H7 (cell line): ENCODE data around the gene WBP1L. TPM values are rescaled to one million over a fixed set of nuclear protein-coding genes. Genes with fewer than 3 reads are reported as not detected.
A peak's percentile ranks its signal among the peaks of the same experiment; 100 is the strongest.

Experiments used
- DNase-seq: peaks from one replicate; pipeline ENCODE4 v3.0.0; 2012
- H3K27me3 ChIP-seq: 2 replicates; pipeline ENCODE4 v1.6.0; 2011; ENCODE audit warnings: mild to moderate bottlenecking, low read length; ENCODE audit not compliant: control insufficient read depth, insufficient read depth
- H3K36me3 ChIP-seq: replicated peaks from 2 replicates; pipeline ENCODE4 v1.5.1; 2011; ENCODE audit warnings: low read length; ENCODE audit not compliant: control insufficient read depth, insufficient read depth
- H3K4me3 ChIP-seq: 2 replicates; pipeline ENCODE4 v1.5.1; 2011; ENCODE audit warnings: low read depth, mild to moderate bottlenecking, control low read depth, low read length, moderate library complexity; ENCODE audit not compliant: insufficient read depth
- total RNA-seq: library from RNA; depleted of rRNA; stranded (reverse); fragments of >200 nt; shearing (Covaris generic); gene quantifications from 2 replicates; pipeline ENCODE4 v1.2.3, GENCODE V29; 2014

WBP1L gene
- total RNA-seq, 1 experiment from 2014 or later = 13.9 TPM

GRCh38 chr10:102795453-102796406 is 52.0 kb downstream of the WBP1L start:
- H3K27me3 ChIP-seq = no peaks in the 10 kb centered on the region
- no peak overlapping the region for H3K4me3 ChIP-seq
- DNase-seq = no peak
- H3K36me3 ChIP-seq = no peaks in the 10 kb centered on the region; the same call in none of the 2 replicates

DNA sequence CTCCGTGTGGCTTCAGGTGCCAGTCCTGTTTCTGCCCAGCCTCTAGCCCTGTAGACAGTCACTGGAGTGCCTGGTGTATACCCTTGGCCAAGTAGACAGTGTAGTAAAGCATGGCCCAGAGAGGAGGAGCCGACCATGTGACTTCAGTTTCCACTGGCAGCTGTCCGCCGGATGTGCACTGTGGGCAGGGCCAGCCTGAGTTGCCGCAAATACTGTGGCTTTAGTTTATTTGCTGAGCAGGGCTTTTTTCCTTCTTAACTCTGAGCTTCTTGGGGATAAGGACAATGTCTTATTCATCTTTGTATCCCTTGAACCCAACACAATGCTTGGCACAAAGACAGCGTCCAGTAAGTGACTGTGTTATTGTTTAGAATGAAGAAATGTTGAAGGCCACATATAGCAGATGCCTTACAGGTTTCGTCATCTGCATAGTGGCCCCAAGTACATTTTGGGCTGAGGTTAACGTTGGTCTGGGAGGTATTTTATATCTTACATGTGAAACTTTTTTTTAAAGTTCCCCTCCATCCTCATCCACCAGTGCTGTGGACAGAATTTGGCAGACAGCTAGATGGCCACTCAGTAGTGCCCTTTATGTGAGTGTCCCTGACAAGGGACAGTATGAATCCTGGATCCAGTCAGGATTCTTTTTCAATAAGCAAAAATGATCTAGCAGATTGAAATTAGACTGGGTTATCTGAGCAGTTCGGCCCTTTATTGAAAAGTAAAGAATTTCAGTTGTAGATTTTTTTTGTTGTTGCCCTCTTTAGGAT is 52.8 kb downstream of the WBP1L start:
- Histone ChIP-seq H3K4me3 (no peak overlapping the region), H3K36me3 (no peaks in the 10 kb centered on the region; the same call in none of the 2 replicates), H3K27me3 (no peaks in the 10 kb centered on the region)
- no peak for DNase-seq

- Histone ChIP-seq H3K4me3 (no peak overlapping the region), H3K27me3 (no peaks in the 10 kb centered on the region), H3K36me3 (peaks cover 1% of the 10 kb centered on the region)
- DNase-seq = no peak
Observed at GRCh38 chr10:102799691-102800471, 56.1 kb downstream of the WBP1L start.

DNA sequence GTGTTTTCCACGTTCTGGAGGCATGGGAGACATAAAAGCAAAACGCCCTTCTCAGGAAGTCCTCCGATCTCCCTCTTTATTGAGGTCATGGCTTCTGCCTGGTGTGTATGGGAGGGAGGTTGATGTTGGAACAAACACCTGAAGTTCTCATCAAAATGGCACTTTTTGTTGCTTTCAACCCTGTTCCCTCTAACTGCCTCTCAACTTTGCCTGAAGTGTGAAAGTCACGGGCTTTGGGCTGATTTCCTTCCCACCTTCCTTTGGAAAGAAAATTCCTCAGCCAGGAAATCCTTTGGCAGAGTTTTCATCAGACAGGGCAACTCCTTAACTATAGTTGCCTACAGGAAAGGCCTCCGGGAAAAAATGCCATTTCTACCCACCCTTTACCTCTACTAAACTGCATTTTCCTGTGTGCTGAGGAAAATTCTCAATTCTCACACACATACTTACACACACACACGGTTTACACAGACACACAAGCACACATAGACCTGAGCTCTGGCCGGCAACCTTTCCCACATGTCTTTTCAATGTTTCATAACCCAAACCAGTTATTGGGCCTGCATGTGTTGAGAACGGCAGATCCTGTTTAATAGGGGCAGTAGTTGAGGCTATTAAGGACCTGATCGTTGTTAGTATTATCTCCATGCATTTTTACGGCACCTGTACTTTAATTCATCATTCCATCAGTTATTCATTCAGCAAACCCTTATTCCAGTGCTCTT is 57.0 kb downstream of the WBP1L start:
- DNase-seq = no peak
- Histone ChIP-seq H3K27me3 (no peaks in the 10 kb centered on the region), H3K4me3 (no peak overlapping the region), H3K36me3 (peaks cover 1% of the 10 kb centered on the region)

DNA sequence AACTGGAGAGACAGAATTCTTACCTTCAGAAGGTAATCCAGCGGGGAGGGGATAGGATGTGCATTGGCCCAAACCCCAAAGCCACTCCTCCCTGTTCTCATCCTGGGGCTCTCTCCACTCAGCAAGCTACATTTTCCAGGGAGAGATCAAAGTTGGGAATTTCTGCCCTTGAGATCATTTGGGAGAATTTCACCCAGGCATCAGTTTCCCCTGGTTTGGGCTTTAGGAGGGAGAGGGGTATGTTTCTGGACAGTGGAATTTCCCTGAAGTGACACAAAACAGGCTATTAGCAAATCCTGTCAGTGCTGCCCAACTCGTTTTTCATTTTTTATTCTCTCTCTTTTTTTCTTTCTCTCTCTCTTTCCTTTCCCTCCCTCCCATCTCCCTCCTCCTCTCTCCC is 57.7 kb downstream of the WBP1L start:
- DNase-seq = peak; percentile 71
- H3K27me3 ChIP-seq = no peaks in the 10 kb centered on the region
- no peak overlapping the region for H3K4me3 ChIP-seq
- peaks cover 1% of the 10 kb centered on the region for H3K36me3 ChIP-seq

DNA sequence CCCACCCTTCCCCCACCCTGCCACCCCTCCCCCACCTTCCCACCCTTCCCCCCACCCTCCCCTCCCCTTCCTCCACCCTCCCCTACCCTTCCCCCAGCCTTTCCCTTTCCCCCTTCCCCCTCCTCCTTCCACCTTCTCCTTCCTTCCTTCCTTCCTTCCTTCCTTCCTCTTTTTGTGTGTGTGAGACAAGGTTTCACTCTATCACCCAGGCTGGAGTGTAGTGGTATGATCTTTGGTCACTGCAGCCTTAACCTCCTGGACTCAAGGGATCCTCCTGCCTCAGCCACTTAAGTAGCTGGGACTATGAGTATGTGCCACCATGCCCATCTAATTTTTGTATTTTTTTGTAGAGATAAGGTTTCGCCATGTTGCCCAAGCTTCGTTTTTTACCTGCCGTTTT is 58.2 kb downstream of the WBP1L start:
- DNase-seq = peak; percentile 68
- Histone ChIP-seq H3K4me3 (no peak overlapping the region), H3K36me3 (peaks cover 1% of the 10 kb centered on the region), H3K27me3 (no peaks in the 10 kb centered on the region)

GRCh38 chr10:102802920-102803534 is 59.3 kb downstream of the WBP1L start:
- peak; percentile 67 for DNase-seq
- H3K4me3 ChIP-seq = no peak overlapping the region
- H3K36me3 ChIP-seq = peaks cover 1% of the 10 kb centered on the region
- no peaks in the 10 kb centered on the region for H3K27me3 ChIP-seq

DNA sequence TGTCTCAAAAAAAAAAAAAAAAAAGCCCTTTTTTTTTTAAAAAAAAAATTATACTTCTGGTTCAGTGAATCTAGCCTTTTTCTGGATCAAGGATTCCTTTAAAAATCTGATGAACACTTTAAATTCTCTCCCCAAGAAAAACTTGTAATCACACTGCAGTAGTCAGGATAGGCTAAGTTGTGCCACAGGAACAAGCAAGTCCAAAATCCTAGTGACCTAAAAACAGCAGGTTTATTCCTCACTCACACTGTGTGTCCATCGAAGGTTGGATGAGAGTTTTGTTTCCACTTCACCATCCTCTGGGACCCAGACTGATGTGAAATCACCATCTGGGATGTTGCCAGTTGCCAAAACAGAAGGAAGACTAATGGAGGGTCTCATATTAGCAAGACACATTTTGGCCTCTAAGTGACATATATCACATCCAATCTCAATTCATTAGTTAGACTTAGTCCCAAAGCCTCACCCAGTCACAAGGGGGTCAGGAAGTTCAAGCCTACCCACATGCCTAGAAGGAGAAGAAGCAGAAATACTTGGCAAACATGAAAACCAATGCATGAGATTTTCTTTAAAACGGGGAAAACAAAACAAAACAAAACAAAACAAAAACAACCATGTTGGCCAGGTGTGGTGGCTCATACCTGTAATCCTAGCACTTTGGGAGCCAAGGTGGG is 60.8 kb downstream of the WBP1L start:
- Histone ChIP-seq H3K4me3 (no peak overlapping the region), H3K27me3 (no peaks in the 10 kb centered on the region), H3K36me3 (peaks cover 1% of the 10 kb centered on the region)
- no peak for DNase-seq

GRCh38 chr10:102808380-102808779 is 64.6 kb downstream of the WBP1L start:
- H3K4me3 ChIP-seq = no peak overlapping the region
- H3K36me3 ChIP-seq = peaks cover 3% of the 10 kb centered on the region
- no peak for DNase-seq
- no peaks in the 10 kb centered on the region for H3K27me3 ChIP-seq

GRCh38 chr10:102811346-102811745 is 67.6 kb downstream of the WBP1L start:
- DNase-seq = no peak
- Histone ChIP-seq H3K4me3 (no peak overlapping the region), H3K27me3 (no peaks in the 10 kb centered on the region), H3K36me3 (peaks cover 2% of the 10 kb centered on the region)

DNA sequence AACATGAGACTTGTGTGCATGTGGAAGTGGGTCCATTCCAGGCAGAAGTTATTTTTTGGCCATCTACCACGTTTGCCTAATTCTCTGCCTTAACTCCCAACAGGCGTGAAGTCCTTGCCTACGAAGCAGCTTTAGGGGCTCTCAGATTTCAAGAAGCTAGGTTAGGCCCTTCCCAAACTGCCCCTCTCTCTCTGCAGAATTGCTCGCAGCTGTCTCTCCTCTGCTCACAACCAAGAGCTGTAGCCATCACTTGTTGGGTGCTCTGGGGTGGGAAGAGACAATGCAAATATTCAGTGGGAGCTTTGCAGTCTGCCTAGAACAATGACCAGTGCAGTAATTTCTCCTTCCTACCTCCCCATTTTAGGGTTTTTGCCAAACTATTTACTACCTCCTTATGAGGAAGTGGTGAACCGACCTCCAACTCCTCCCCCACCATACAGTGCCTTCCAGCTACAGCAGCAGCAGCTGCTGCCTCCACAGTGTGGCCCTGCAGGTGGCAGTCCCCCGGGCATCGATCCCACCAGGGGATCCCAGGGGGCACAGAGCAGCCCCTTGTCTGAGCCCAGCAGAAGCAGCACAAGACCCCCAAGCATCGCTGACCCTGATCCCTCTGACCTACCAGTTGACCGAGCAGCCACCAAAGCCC is 68.6 kb downstream of the WBP1L start:
- Histone ChIP-seq H3K36me3 (peaks cover 2% of the 10 kb centered on the region), H3K4me3 (no peak overlapping the region), H3K27me3 (no peaks in the 10 kb centered on the region)
- DNase-seq = no peak

GRCh38 chr10:102813017-102813541 is 69.3 kb downstream of the WBP1L start:
- DNase-seq = no peak
- Histone ChIP-seq H3K27me3 (no peaks in the 10 kb centered on the region), H3K4me3 (no peak overlapping the region), H3K36me3 (peaks cover 2% of the 10 kb centered on the region)
